Tibial artery (tissue), 4 donors: ENCODE results near the gene CFAP58.

Experiments
- DNase-seq, 2 donors: peaks; one replicate each; pipeline ENCODE4 v3.0.0-alpha.2; 2019
- H3K27ac ChIP-seq, 2 donors: fragments of 200-600 bp; sonication (generic) in 1 of 2; 1 replicate in 1 of 2; 2 replicates in 1 of 2; pipeline ENCODE4 v1.5.1; 2018 to 2019; ENCODE audit warnings: mild to moderate bottlenecking in 1 of 2
- H3K27me3 ChIP-seq, 2 donors: fragments of 200-600 bp; sonication (generic) in 1 of 2; one replicate each; pipeline versions ENCODE4 v1.5.1 to v1.6.0; 2016 to 2019
- H3K36me3 ChIP-seq, 3 donors: fragments of 200-600 bp; sonication (generic) in 2 of 3; one replicate each; pipeline ENCODE4 v1.5.1; 2016 to 2019; ENCODE audit warnings: mild to moderate bottlenecking in 2 of 3
- H3K4me1 ChIP-seq, 4 donors: fragments of 200-600 bp; sonication (generic) in 2 of 4; 1 replicate in 3 of 4; 2 replicates in 1 of 4; pipeline ENCODE4 v1.5.1; 2016 to 2019
- H3K4me3 ChIP-seq, 2 donors: fragments of 200-600 bp; sonication (generic) in 1 of 2; 1 replicate in 1 of 2; 2 replicates in 1 of 2; pipeline ENCODE4 v1.5.1; 2018 to 2019; ENCODE audit warnings: mild to moderate bottlenecking in 2 of 2
- H3K9me3 ChIP-seq, 3 donors: fragments of 200-600 bp; sonication (generic) in 1 of 3; one replicate each; pipeline ENCODE4 v1.5.1; 2016 to 2019
- intact Hi-C: fragments of 100-400 bp; cut with DNase I; formaldehyde crosslinking; loops from one replicate; pipeline ENCODE4 v1.15.0; 2023; ENCODE audit warnings: low total_unique reads
- TF ChIP-seq, protein P1 (sequence below), 2 experiments: fragments of 200-600 bp in 1 of 2; fragments of 450-650 bp in 1 of 2; IDR thresholded peaks; one replicate each; pipeline ENCODE4 v1.5.1; 2017 to 2019; ENCODE audit warnings: antibody characterized with exemption in 2 of 2, mild to moderate bottlenecking in 1 of 2, moderate library complexity in 1 of 2

CFAP58 gene

DNA sequence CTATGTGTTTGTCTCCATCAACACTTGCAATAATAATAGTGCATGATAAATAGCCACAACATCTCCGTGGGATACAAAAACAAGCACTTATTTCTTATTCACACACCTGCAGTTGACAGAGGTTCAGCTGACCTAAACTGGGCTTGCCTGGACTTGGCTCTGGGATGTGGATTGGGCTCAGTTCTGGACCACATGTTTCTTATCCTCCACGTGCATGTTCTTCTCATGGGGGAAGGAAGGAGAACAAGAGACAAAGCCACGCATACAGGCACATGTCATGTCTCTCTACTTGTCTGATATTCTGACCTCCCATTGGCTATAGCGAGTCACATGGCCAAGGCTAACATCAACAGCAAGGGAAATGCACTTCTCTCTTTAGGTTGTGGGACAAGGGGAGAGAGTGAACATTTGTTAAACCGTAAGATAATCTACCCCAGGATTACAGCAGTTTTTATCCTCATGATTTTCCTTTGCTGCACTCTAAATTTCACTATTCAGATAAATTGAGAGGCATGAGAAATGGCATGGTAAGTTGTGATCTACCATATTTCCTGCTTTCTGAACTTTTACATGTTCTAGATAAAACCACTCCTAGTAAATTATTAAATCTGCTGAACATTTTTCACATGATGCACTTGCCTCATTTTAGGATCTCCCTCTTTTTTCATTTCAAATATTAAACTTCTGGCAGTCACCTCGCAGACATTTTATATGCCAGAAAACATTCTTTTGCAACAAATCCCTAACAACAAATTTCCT is 33.7 kb downstream of the CFAP58 start:
- Histone ChIP-seq H3K27ac (no peak overlapping the region), H3K36me3 (no peaks in the 10 kb centered on the region), H3K4me1 (no peaks in the 10 kb centered on the region), H3K27me3 (no peaks in the 10 kb centered on the region), H3K4me3 (no peak overlapping the region), H3K9me3 (no peaks in the 10 kb centered on the region)
- intact Hi-C loops, result no loop called here
- DNase-seq, result no peak
- TF ChIP-seq, protein P1, sequence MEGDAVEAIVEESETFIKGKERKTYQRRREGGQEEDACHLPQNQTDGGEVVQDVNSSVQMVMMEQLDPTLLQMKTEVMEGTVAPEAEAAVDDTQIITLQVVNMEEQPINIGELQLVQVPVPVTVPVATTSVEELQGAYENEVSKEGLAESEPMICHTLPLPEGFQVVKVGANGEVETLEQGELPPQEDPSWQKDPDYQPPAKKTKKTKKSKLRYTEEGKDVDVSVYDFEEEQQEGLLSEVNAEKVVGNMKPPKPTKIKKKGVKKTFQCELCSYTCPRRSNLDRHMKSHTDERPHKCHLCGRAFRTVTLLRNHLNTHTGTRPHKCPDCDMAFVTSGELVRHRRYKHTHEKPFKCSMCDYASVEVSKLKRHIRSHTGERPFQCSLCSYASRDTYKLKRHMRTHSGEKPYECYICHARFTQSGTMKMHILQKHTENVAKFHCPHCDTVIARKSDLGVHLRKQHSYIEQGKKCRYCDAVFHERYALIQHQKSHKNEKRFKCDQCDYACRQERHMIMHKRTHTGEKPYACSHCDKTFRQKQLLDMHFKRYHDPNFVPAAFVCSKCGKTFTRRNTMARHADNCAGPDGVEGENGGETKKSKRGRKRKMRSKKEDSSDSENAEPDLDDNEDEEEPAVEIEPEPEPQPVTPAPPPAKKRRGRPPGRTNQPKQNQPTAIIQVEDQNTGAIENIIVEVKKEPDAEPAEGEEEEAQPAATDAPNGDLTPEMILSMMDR (IDR thresholded peaks at IDR 0.05), result no peak

DNA sequence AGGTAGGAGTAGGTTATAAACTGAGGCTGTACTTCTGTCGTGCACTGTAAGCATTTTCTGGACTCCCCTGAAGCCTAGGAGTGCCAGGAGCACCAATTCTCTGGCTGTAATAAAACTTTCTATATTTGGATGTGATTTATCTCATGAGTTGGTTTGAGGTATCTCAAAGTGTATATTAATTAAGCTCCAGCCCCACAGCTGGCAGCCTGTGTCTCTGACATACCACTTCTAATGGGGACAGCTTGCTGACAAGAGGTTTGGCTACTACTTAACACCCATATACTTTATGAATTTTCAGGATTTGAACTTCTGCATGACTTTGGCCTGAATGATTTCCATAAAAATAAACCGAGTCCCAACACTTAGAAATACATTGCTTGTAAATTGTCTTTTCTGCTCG is 35.2 kb downstream of the CFAP58 start:
- intact Hi-C loops, result no loop called here
- TF ChIP-seq, protein P1 (IDR thresholded peaks at IDR 0.05), result no peak
- DNase-seq, result no peak

DNA sequence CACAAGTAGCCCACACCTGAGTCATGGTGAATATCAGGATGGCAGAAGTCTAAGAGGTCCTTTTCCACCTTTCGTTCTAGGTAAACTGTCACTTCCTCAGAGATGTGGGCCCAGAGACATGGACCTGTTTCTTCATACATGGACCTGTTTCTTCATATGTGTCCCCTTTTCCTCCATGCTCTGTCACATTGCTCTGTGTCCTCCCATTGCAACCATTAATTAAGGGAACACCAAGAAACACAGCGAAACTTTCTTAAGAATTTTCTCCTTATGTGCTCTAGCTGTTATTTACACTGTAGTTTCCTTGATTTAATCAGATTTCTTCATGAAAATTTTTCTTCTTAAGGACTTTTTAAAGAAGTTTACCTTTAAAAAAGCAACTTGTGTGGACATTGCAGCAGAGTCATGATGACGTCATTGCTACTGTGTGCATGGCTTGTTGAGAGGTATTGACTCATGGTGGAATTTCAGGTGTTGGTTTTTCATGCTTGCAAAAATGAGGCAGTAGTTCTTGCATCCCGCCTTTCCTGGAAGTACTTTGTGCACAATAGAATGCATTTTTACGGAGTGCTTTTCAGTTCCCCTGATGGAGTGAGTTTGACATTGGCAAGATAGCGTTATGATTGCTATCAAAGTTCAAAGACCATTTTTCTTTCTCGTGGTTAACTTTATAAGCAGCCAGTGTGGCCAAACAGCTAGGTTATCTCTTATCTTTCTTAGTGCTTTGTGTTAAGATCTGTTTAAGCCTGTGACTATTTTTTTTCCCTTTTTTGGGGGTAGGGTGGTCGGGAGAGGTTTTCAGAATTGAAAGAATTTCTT is 37.7 kb downstream of the CFAP58 start:
- TF ChIP-seq, protein P1 (IDR thresholded peaks at IDR 0.05), result no peak
- Histone ChIP-seq H3K9me3 (no peaks in the 10 kb centered on the region), H3K27me3 (peaks cover 0 to 6% of the 10 kb centered on the region in 2 donors), H3K4me1 (no peaks in the 10 kb centered on the region), H3K27ac (no peak overlapping the region), H3K4me3 (no peak overlapping the region), H3K36me3 (no peaks in the 10 kb centered on the region)
- no peak for DNase-seq
- intact Hi-C loops, result no loop called here

More for the DNA sequence above, 35.2 kb downstream of the CFAP58 start:
- Histone ChIP-seq H3K9me3 (no peaks in the 10 kb centered on the region), H3K27ac (no peak overlapping the region), H3K36me3 (no peaks in the 10 kb centered on the region), H3K4me1 (no peaks in the 10 kb centered on the region), H3K27me3 (peaks cover 0 to 5% of the 10 kb centered on the region in 2 donors), H3K4me3 (no peak overlapping the region)

DNA sequence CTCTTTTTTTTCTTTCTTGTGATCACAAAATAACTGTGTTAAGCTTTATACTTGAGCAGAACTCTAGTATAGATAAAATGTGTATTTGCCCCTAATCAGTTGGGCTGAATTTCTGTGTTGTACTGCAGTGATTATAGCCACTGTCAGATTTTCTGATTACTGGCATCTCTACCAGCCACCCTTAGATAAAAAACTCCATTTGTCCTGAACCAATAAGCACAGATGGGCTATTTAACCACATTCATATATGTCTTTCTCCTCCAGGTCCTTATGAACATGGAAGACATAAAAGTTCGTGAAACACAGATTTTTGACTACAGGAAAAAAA is 38.3 kb downstream of the CFAP58 start:
- H3K4me1 ChIP-seq, result no peaks in the 10 kb centered on the region
- TF ChIP-seq, protein P1 (IDR thresholded peaks at IDR 0.05), result no peak
- H3K27ac ChIP-seq, result no peak overlapping the region
- H3K4me3 ChIP-seq, result no peak overlapping the region
- H3K36me3 ChIP-seq, result no peaks in the 10 kb centered on the region
- intact Hi-C loops, result no loop called here
- DNase-seq, result no peak
- H3K27me3 ChIP-seq, result peaks cover 0 to 6% of the 10 kb centered on the region in 2 donors
- H3K9me3 ChIP-seq, result no peaks in the 10 kb centered on the region

DNA sequence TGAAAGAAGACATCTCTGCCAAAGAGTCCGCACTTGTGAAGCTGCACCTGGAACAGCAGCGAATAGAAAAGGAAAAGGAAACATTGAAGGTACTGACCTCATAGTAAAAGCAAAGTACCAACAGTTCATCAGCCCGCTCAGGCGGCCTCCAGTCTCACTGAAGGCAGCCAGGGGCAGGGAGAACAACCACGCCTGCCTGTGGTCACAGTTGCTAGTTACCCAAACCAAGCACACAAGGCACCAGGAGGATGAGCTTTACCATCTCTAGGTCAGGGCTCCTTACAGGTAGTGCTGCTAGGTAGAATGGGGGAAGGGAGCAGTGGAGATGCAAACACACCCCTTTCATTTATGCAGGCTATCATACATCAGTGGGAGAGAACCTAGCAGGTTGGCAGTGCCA is 39.8 kb downstream of the CFAP58 start:
- no peaks in the 10 kb centered on the region for H3K9me3 ChIP-seq
- no peaks in the 10 kb centered on the region for H3K36me3 ChIP-seq
- H3K4me3 ChIP-seq, result no peak overlapping the region
- no peaks in the 10 kb centered on the region for H3K4me1 ChIP-seq
- intact Hi-C loops, result no loop called here
- TF ChIP-seq, protein P1 (IDR thresholded peaks at IDR 0.05), result no peak
- H3K27ac ChIP-seq, result no peak overlapping the region
- peaks cover 0 to 6% of the 10 kb centered on the region in 2 donors for H3K27me3 ChIP-seq
- no peak for DNase-seq
